ENCODE results near the gene CHAC1.

Gene CHAC1

DNA sequence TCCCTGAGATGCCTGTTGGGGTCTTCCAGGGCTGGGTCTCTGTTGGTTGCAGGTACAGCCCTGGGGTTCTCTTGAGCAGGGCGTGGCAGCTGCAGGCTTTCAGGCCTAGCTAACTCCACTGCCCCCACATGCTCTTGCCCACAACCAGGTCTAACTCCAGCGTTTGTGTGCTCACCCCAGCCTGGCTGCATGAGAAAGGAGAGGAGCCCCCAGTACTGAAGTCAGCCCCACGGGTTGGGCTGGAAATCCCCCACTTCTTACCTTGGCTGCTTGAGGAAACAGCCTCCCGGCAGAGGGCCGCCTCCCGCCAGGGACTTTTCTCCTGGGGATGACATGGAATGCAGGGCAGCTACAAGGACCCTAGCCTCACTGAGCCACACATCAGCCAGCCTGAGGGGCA, 40.8 kb upstream of the CHAC1 start:
- Histone ChIP-seq H3K4me3 (ENCODE audit: insufficient read depth, low read depth, low read length) (no peak overlapping the region), H3K27me3 (ENCODE audit: control insufficient read depth, insufficient read depth, low read length, poor library complexity, severe bottlenecking) (peaks cover 10% of the 10 kb centered on the region), H3K4me1 (ENCODE audit: control insufficient read depth, insufficient read depth, low read length) (peaks cover 10% of the 10 kb centered on the region), H3K27ac (ENCODE audit: insufficient read depth, low read depth, low read length, poor library complexity, severe bottlenecking) (no peak overlapping the region), H3K9me3 (ENCODE audit: control insufficient read depth, low read length) (no peaks in the 10 kb centered on the region), H3K36me3 (ENCODE audit: control insufficient read depth, insufficient read depth, low read length) (no peaks in the 10 kb centered on the region)
- WGBS, 2 experiments, result 78 to 80% methylated on average over 6 of the region's 6 CpGs

DNA sequence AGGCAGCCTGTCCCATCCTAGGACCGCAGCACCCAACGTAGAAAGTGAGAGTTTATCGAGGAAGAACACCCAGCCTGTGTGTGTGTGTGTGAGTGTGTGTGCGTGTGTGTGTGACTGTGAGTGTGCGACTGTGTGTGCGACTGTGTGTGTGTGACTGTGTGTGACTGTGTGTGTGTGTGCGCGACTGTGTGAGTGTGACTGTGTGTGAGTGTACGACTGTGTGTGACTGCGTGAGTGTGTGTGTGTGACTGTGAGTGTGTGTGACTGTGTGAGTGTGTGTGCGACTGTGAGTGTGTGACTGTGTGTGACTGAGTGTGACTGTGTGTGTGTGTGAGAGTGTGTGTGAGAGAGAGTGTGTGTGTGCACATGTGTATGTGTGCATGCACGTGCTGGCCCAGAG, 39.3 kb upstream of the CHAC1 start:
- H3K36me3 ChIP-seq (ENCODE audit: control insufficient read depth, insufficient read depth, low read length), result no peaks in the 10 kb centered on the region
- peaks cover 14% of the 10 kb centered on the region for H3K4me1 ChIP-seq (ENCODE audit: control insufficient read depth, insufficient read depth, low read length)
- 92 to 95% methylated on average over 12 of the region's 12 CpGs for WGBS, 2 experiments
- no peak overlapping the region for H3K4me3 ChIP-seq (ENCODE audit: insufficient read depth, low read depth, low read length)
- peaks cover 18% of the 10 kb centered on the region for H3K27me3 ChIP-seq (ENCODE audit: control insufficient read depth, insufficient read depth, low read length, poor library complexity, severe bottlenecking)
- H3K27ac ChIP-seq (ENCODE audit: insufficient read depth, low read depth, low read length, poor library complexity, severe bottlenecking), result no peak overlapping the region
- H3K9me3 ChIP-seq (ENCODE audit: control insufficient read depth, low read length), result no peaks in the 10 kb centered on the region

DNA sequence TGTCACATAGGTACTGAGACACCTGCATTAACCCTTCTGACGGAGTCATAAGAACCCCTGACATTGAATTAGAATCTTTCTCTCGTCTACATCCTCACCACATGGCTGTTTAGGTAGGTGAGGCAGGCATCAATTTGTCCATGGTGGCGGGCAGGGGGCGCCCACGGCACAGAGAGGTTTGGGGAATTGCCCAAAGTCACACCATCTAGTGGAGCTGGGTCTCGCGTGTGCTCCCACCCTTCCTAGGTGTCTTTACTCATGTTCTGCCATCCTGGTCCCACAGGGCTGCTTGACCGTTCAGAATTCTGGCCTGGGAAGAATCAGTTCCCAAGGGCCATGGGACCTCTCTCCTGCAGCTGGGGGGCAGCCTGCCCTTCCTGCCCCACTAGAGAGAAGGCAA, 38.8 kb upstream of the CHAC1 start:
- no peak overlapping the region for H3K27ac ChIP-seq (ENCODE audit: insufficient read depth, low read depth, low read length, poor library complexity, severe bottlenecking)
- H3K9me3 ChIP-seq (ENCODE audit: control insufficient read depth, low read length), result no peaks in the 10 kb centered on the region
- H3K4me1 ChIP-seq (ENCODE audit: control insufficient read depth, insufficient read depth, low read length), result peaks cover 14% of the 10 kb centered on the region
- 76 to 77% methylated on average over 8 of the region's 8 CpGs for WGBS, 2 experiments
- no peaks in the 10 kb centered on the region for H3K36me3 ChIP-seq (ENCODE audit: control insufficient read depth, insufficient read depth, low read length)
- peaks cover 23% of the 10 kb centered on the region for H3K27me3 ChIP-seq (ENCODE audit: control insufficient read depth, insufficient read depth, low read length, poor library complexity, severe bottlenecking)
- H3K4me3 ChIP-seq (ENCODE audit: insufficient read depth, low read depth, low read length), result no peak overlapping the region

DNA sequence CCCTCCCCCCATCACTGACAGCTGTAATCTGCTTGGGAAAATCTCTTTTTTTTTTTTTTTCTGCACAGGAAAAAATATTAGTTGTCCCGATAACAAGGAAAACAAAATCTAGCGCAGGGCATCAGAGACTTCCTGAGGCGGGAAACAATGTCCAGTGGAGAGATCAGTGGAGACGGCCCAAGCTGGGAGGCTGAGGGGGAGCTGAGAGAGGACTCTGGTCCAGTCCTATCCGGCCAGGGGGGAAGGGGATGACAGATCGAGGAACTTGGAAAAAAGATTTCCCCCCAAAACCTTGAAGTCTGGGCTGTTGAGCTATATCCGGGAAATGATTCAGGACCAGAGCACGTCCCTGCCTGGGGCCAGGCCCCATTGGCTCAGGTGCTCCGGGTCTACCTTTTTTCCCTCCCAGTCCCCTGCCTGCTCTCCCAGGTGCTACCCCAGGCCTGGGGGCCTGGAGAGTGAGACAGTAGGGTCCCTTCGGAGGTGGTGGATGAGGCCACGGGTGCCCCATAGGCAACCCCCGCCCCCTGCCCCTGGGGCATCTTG, 38.1 kb upstream of the CHAC1 start:
- no peaks in the 10 kb centered on the region for H3K9me3 ChIP-seq (ENCODE audit: control insufficient read depth, low read length)
- H3K36me3 ChIP-seq (ENCODE audit: control insufficient read depth, insufficient read depth, low read length), result no peaks in the 10 kb centered on the region
- H3K27me3 ChIP-seq (ENCODE audit: control insufficient read depth, insufficient read depth, low read length, poor library complexity, severe bottlenecking), result peaks cover 30% of the 10 kb centered on the region
- H3K27ac ChIP-seq (ENCODE audit: insufficient read depth, low read depth, low read length, poor library complexity, severe bottlenecking), result no peak overlapping the region
- WGBS, 2 experiments, result 82 to 83% methylated on average over 12 of the region's 12 CpGs
- H3K4me1 ChIP-seq (ENCODE audit: control insufficient read depth, insufficient read depth, low read length), result peaks cover 14% of the 10 kb centered on the region
- no peak overlapping the region for H3K4me3 ChIP-seq (ENCODE audit: insufficient read depth, low read depth, low read length)

DNA sequence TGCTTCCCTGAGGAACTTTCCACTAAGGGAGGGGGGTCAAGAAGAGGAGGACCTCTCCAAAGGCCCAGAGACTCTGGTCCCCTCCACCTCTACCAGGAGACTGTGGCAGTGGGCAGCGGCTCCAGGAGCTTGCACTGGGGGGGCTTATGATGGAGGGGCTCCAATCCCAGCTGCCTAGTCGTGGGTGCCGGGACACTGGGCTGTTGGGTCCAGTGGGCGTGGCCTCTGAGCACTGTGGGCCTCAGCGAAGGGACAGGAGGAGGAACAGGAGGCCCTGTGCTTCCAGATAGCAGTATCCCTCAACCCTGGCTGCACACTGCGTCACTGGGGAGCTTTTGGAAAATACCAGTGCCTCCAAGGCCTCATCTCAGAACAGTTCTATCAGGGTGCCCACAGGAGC, 37.6 kb upstream of the CHAC1 start:
- Histone ChIP-seq H3K27ac (ENCODE audit: insufficient read depth, low read depth, low read length, poor library complexity, severe bottlenecking) (no peak overlapping the region), H3K9me3 (ENCODE audit: control insufficient read depth, low read length) (no peaks in the 10 kb centered on the region), H3K4me1 (ENCODE audit: control insufficient read depth, insufficient read depth, low read length) (peaks cover 14% of the 10 kb centered on the region), H3K4me3 (ENCODE audit: insufficient read depth, low read depth, low read length) (no peak overlapping the region), H3K36me3 (ENCODE audit: control insufficient read depth, insufficient read depth, low read length) (no peaks in the 10 kb centered on the region), H3K27me3 (ENCODE audit: control insufficient read depth, insufficient read depth, low read length, poor library complexity, severe bottlenecking) (peaks cover 35% of the 10 kb centered on the region)
- WGBS, 2 experiments, result 82 to 85% methylated on average over 6 of the region's 6 CpGs

DNA sequence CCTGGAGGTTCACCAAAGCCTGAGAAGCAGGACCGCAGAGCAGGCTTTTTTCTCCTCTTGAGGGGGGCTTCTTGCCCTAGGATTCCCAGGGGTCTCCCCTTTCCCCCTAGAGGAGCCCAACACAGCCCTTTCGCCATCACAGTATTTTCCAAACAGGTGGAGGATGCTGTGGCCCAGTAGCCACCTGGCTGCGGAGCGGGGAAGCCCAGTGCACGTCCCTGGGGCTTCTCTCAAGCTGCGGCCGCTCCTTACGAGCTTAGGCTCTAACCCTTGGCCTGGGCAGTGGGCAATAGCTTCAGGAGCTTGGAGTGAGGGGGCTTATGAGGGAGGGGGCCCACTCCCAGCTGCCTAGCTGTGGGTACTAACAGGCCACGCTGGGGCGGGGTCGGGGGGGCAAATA, 35.7 kb upstream of the CHAC1 start:
- Histone ChIP-seq H3K9me3 (ENCODE audit: control insufficient read depth, low read length) (no peaks in the 10 kb centered on the region), H3K36me3 (ENCODE audit: control insufficient read depth, insufficient read depth, low read length) (no peaks in the 10 kb centered on the region), H3K4me1 (ENCODE audit: control insufficient read depth, insufficient read depth, low read length) (peaks cover 9% of the 10 kb centered on the region), H3K27ac (ENCODE audit: insufficient read depth, low read depth, low read length, poor library complexity, severe bottlenecking) (no peak overlapping the region), H3K4me3 (ENCODE audit: insufficient read depth, low read depth, low read length) (no peak overlapping the region), H3K27me3 (ENCODE audit: control insufficient read depth, insufficient read depth, low read length, poor library complexity, severe bottlenecking) (peaks cover 54% of the 10 kb centered on the region)
- WGBS, 2 experiments, result 70 to 75% methylated on average over 11 of the region's 11 CpGs

DNA sequence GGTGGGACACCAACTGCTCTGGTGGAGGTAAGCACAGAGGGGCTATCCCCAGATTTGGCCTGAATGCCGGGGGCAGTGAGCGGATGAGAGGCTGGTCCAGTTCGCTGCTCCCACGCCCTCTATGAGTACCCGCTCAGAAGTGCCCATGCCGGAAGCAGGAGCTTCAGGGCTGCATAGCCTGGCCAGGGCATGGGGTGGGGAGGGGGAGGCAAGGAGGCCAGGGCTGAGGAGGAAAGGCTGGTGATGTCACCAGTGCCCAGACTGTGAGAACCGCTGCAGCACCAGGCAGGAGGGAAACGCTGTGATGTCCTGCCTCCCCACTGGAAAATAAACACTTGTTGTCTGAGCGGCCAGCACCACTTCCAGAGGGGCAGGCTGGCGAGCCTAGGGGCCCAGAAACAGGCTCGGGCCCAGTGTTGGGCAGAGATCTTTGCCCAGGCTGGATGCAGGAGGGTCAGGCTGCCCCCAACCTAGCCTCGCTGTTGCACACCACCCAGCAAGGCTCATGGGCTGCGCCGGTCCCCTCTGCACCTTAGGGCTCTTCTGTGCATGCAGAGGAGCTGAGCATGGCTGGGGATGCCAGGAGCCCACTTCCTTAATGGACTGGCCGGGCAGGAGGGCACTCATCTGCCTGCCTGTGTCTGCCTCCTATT, 35.0 kb upstream of the CHAC1 start:
- H3K27ac ChIP-seq (ENCODE audit: insufficient read depth, low read depth, low read length, poor library complexity, severe bottlenecking), result no peak overlapping the region
- WGBS, 2 experiments, result 85 to 86% methylated on average over 15 of the region's 15 CpGs

DNA sequence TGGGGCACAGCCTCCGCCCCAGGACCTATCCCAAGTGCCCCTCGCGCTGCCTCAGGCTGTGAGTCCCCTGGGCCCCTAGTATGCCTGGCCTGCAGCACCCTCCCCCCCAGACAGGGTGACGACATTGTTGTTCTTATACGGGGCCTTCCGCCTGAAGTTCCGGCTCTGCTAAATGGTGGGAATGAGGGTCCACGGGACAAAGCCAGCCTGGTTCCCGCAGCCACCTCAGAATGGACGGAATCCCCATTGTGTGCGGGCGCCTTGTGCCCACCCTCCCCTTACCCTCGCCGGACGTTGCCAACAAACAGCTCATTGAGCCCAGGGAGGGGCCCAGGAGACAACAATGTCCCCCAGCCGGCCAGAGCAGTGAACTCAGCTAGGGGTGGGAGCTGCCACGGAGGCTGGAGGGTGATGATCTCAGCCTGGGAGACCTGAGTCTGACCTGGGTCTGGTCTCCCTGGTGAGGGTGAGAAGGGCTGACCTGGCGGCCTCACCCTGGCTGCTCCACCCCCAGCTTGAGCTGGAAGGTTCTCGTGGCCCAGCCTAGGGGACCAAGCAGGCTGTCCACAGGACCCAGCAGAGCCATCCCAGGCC, 34.4 kb upstream of the CHAC1 start:
- no peaks in the 10 kb centered on the region for H3K36me3 ChIP-seq (ENCODE audit: control insufficient read depth, insufficient read depth, low read length)
- 81 to 82% methylated on average over 19 of the region's 19 CpGs for WGBS, 2 experiments
- H3K4me3 ChIP-seq (ENCODE audit: insufficient read depth, low read depth, low read length), result no peak overlapping the region
- no peak overlapping the region for H3K27ac ChIP-seq (ENCODE audit: insufficient read depth, low read depth, low read length, poor library complexity, severe bottlenecking)
- peaks cover 67% of the 10 kb centered on the region for H3K27me3 ChIP-seq (ENCODE audit: control insufficient read depth, insufficient read depth, low read length, poor library complexity, severe bottlenecking)
- H3K9me3 ChIP-seq (ENCODE audit: control insufficient read depth, low read length), result no peaks in the 10 kb centered on the region
- peaks cover 9% of the 10 kb centered on the region for H3K4me1 ChIP-seq (ENCODE audit: control insufficient read depth, insufficient read depth, low read length)

More for the DNA sequence above, 35.0 kb upstream of the CHAC1 start:
- Histone ChIP-seq H3K4me3 (ENCODE audit: insufficient read depth, low read depth, low read length) (no peak overlapping the region), H3K27me3 (ENCODE audit: control insufficient read depth, insufficient read depth, low read length, poor library complexity, severe bottlenecking) (peaks cover 61% of the 10 kb centered on the region), H3K9me3 (ENCODE audit: control insufficient read depth, low read length) (no peaks in the 10 kb centered on the region), H3K36me3 (ENCODE audit: control insufficient read depth, insufficient read depth, low read length) (no peaks in the 10 kb centered on the region), H3K4me1 (ENCODE audit: control insufficient read depth, insufficient read depth, low read length) (peaks cover 9% of the 10 kb centered on the region)

DNA sequence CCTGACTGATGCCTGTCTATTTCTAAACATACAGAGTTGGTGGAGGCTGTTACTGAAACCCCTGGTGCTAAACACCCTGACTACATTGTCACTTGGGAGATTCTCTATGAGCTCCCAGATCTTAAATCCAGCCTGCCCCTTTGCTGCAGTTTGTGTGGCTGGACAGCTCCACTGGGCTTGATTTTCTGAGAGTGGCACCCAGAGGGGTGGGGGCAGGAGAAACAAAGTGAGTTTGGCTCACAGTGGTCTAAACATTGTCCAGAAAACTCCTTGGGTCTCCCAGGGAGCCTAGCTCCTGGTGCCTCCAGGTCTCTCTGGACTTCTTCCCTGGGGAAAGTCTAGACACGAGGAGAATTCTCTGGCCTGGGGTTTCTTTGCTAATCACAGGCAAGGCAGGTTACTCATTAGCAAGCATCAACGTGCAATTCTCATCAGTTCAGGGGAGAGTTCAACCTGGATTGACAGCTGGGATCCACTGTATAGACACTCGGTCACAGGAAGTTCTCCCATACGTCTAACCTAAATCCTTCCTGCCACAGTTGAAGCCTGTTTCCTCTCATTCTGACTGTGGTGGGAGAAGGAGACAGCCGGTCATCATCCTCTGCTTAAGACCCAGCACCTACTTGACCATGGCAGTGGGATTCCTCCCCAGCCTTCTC, 31.2 kb upstream of the CHAC1 start:
- Histone ChIP-seq H3K27ac (ENCODE audit: insufficient read depth, low read depth, low read length, poor library complexity, severe bottlenecking) (no peak overlapping the region), H3K9me3 (ENCODE audit: control insufficient read depth, low read length) (no peaks in the 10 kb centered on the region), H3K4me1 (ENCODE audit: control insufficient read depth, insufficient read depth, low read length) (peaks cover 23% of the 10 kb centered on the region), H3K27me3 (ENCODE audit: control insufficient read depth, insufficient read depth, low read length, poor library complexity, severe bottlenecking) (peaks cover 92% of the 10 kb centered on the region), H3K36me3 (ENCODE audit: control insufficient read depth, insufficient read depth, low read length) (no peaks in the 10 kb centered on the region), H3K4me3 (ENCODE audit: insufficient read depth, low read depth, low read length) (no peak overlapping the region)
- WGBS, 2 experiments, result 65 to 68% methylated on average over 5 of the region's 5 CpGs

DNA sequence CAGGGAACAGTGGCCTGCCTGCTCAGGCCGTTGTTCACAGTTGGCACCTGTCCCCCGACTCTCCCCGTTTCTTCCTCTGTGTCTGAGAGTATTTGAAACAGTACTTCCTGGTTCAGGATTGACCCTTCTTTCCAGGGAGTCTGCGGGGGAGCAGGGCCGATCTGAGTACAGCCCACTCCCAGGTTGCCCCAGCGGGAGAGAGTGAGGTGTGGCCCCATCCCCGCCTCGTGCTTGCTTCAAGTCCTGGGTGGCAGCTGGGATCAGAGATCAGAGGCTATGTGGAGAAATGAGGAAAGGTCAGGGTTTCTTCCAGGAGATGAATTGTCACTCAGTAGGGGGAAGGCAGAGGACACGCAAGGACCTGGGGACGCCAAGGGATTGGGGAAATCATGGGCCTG, 30.7 kb upstream of the CHAC1 start:
- WGBS, 2 experiments, result 73% methylated on average over 10 of the region's 10 CpGs
- peaks cover 94% of the 10 kb centered on the region for H3K27me3 ChIP-seq (ENCODE audit: control insufficient read depth, insufficient read depth, low read length, poor library complexity, severe bottlenecking)

More for the DNA sequence above, 30.7 kb upstream of the CHAC1 start:
- no peaks in the 10 kb centered on the region for H3K9me3 ChIP-seq (ENCODE audit: control insufficient read depth, low read length)
- H3K36me3 ChIP-seq (ENCODE audit: control insufficient read depth, insufficient read depth, low read length), result no peaks in the 10 kb centered on the region
- peaks cover 27% of the 10 kb centered on the region for H3K4me1 ChIP-seq (ENCODE audit: control insufficient read depth, insufficient read depth, low read length)
- H3K27ac ChIP-seq (ENCODE audit: insufficient read depth, low read depth, low read length, poor library complexity, severe bottlenecking), result no peak overlapping the region
- H3K4me3 ChIP-seq (ENCODE audit: insufficient read depth, low read depth, low read length), result no peak overlapping the region
